VCaP (cell line): ENCODE data around the gene PTPRD.
A peak's percentile ranks its signal among the peaks of the same experiment; 100 is the strongest.

Source experiments
- H3K27ac ChIP-seq: fragments of 450-650 bp; 2 replicates; pipeline ENCODE4 v1.5.1; 2017
- TF ChIP-seq, protein P1 (sequence below): fragments of 450-650 bp; conservative IDR thresholded peaks from 2 replicates; pipeline ENCODE4 v1.5.1; 2017; ENCODE audit warnings: mild to moderate bottlenecking, moderate library complexity

The PTPRD gene

DNA sequence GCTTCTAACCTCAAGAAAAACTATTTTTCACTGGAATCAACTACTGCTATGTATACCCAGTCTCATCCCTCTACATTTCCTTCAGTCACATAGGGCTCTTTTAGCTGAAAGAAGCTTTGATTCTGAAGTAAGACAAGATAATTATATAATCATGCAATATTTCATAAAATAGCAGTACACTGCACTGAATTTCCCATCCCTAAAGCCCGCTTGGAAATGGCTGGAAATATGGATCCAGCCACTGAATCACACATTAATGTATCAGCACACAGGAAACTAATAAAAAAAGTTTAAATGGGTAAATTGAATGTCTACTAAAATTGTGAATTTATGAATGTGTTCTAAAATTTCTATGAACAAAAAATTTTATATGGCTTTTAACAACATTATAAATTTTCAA lies 808.7 kb downstream of the PTPRD start:
- TF ChIP-seq, protein P1, sequence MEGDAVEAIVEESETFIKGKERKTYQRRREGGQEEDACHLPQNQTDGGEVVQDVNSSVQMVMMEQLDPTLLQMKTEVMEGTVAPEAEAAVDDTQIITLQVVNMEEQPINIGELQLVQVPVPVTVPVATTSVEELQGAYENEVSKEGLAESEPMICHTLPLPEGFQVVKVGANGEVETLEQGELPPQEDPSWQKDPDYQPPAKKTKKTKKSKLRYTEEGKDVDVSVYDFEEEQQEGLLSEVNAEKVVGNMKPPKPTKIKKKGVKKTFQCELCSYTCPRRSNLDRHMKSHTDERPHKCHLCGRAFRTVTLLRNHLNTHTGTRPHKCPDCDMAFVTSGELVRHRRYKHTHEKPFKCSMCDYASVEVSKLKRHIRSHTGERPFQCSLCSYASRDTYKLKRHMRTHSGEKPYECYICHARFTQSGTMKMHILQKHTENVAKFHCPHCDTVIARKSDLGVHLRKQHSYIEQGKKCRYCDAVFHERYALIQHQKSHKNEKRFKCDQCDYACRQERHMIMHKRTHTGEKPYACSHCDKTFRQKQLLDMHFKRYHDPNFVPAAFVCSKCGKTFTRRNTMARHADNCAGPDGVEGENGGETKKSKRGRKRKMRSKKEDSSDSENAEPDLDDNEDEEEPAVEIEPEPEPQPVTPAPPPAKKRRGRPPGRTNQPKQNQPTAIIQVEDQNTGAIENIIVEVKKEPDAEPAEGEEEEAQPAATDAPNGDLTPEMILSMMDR: no peak
- no peak overlapping the region for H3K27ac ChIP-seq

DNA sequence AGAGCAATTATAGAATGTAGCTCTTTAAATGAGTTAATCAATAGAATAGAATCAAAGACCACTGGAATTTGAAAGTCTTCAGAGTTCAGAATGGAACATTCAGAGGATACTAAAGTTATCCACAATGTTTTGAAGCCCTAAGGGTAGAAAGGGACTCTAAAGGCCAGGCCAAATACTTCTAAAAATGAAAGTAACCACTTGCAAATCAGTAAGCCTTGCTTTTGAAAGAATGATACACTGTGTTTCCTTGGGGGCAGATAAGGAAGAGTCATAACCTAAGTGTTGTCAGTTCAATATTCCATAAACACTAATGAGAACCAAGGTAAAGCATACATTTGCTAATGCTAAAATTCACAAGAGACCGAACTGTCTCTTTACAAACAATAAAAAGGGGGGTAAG lies 813.5 kb downstream of the PTPRD start:
- TF ChIP-seq, protein P1: no peak
- no peak overlapping the region for H3K27ac ChIP-seq

DNA sequence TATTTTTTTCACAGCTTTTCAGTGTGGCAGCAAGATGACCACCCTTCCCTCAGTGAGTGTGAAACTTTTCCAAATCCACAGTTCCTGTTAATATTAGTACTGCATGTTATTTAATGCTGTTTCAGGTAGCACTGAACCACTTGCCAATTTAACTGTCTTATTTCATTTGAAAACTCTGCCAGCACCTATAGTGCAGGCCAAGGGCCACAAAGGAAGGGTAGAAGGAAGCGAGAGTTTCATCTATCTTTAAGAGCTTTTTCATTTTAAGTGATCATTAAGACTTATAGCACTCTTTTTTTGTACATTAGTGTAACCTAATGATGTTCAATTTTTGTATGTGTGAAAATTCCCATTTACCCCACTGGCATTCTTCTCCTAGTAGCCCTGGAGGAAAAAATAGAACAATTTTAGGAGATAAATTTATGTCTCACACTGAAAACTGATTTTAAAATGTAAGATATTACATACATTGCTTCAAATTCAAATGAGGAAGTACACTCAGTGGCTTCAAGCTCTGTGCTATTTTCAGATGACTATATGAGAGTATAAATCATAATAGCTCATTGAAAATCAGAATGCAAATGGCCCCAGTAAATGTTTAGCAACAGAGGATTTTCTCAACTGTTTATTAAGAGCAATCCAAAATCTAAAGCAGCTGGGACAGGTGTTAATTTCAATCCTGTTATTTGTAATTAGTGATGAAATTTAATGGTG lies 820.5 kb downstream of the PTPRD start:
- no peak overlapping the region for H3K27ac ChIP-seq
- TF ChIP-seq, protein P1: no peak

DNA sequence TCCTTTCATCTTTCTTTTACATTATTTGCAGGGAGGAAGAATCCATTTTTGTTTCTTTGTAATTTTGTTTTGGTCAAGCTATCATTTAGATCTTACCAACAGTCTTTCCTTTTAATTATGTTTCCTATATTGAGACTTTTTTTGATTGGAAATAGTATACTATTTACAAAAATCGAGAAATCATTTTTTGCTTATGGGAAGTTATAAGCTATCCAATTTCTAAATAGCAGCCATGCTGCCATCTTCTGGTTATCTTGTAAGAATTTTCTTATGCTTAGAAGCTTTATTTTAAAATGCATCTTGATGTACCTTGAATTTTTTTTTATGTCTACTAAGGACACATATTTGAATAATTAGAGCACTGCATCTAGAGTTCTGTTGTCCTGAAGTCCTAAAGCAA lies 821.2 kb downstream of the PTPRD start:
- no peak overlapping the region for H3K27ac ChIP-seq

DNA sequence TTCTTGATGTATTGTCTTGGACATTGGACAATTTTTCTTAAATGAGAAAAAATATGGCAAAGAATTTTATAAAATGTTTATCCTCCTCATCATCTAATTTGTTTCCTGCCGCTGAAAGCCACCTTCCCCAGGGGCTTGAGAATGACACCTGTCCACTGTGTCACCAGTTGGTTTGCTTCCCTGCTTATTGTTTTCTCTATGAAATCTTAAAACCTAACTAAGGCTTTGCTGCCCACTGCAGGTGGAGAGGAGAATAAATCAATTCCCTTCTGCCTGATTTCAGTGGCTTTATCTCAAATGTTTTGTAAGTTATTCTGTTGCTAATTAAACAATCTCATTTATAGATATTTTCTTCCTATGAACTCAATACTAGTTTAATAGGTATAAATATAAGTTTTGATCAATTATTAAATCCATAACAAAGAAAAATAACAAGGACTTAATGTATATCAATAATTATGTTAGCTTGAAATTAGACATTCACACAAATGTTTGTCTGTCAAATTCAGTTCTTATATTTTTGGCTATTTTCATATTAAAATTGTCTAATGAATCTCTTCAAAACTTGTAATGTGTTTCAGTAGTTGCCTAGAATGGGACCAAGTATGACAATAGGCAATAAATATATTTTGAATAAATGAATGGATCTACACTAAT lies 822.5 kb downstream of the PTPRD start:
- no peak overlapping the region for H3K27ac ChIP-seq
- TF ChIP-seq, protein P1: peak; percentile 97

More for the DNA sequence above, 821.2 kb downstream of the PTPRD start:
- TF ChIP-seq, protein P1: peak; percentile 73

DNA sequence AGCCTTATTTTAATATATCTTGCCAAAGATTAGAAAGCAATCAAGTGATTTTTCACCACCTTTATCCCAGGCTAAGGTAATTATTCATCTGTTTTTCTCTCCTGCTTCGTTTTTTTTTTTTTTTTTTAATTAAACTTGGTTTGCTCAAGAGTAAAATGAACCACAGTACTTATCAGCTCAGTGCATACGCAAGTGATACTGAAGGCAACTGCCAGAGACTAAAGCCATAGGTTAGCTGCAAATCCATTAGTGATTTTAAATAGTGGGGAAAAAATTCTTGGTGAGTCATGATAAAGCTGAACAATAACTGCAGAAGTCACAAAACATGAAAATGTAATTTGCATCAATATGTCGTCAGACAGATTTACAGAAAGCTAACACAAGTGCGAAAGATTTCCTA lies 829.1 kb downstream of the PTPRD start:
- TF ChIP-seq, protein P1: no peak

DNA sequence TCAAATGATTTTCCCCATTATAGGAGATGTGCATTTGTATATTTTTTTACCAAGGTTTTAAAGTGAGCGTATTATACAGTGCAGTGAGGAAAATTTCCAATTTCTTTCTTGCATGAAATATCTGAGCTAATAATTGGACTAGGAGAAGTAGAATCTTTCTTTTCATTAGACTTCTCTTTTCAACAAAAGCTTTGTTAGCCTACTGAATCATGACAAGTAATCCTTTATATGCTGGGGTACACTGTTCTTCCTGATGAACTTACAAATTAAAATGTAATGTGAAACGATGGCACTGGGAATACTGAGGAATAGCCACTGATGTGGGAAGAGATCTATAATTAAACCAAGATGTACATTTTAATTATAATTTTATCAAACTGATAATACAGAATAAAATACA lies 829.6 kb downstream of the PTPRD start:
- H3K27ac ChIP-seq: no peak overlapping the region
- TF ChIP-seq, protein P1: no peak

More for the DNA sequence above, 829.1 kb downstream of the PTPRD start:
- no peak overlapping the region for H3K27ac ChIP-seq
